GM08714 (cell line): Measurements from ENCODE around the gene FXYD1.
"Not testable (repeated sequence)": the region's sequence is repeated elsewhere in the genome, so short reads cannot be mapped to it uniquely, and the experiment has no call there.

Experiments used
- H3K4me3 ChIP-seq: fragments of 200-500 bp; sonication (Bioruptor generic); 2 replicates; pipeline ENCODE4 v1.5.1; 2014; ENCODE audit warnings: mild to moderate bottlenecking, low read length, inconsistent platforms
- ZNF274 ChIP-seq: IDR thresholded peaks from 2 replicates; pipeline ENCODE4 v1.6.1; 2012; ENCODE audit warnings: mild to moderate bottlenecking, low read depth, low read length

The FXYD1 gene

DNA sequence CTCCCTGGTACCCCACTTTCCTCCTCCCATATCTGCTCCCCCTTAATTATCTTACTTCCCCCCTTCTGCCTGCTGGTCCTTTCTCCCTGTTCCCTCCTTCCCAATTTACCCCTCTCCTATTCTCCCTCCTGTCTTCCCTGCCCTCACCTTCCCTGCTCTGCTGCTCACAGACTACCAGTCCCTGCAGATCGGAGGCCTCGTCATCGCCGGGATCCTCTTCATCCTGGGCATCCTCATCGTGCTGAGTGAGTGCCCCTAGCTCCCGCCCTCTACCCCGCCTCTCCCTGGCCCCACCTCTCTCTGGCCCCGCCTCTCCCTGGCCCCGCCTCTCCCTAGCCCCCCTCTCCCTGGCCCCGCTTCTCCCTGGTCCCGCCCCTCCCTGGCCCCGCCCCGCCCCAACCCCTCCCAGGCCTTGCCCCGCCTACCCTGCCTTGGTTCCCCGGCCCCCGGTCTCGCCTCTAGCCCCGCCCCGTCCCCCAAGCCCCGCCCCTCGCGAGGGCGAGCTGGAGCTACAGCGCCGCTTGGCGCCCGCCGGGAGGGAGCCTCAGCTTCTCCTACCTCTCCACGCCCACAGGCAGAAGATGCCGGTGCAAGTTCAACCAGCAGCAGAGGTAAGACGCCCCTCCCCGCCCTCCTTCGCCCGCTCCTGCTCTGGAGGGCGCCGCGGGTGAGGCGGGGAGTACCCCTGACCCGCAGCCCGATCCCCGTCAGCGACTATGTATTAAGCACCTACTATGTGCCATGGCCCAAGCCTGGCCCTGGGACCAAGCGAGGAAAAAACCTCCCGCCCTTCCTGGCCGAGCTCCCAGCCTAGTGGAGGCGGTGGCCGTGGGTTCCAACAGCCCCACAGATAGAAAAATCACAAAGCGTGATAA, 2.6 kb downstream of the FXYD1 start:
- H3K4me3 ChIP-seq, result no peak overlapping the region; the same call in 1 of the 2 replicates
- no peak for TF ChIP-seq ZNF274

DNA sequence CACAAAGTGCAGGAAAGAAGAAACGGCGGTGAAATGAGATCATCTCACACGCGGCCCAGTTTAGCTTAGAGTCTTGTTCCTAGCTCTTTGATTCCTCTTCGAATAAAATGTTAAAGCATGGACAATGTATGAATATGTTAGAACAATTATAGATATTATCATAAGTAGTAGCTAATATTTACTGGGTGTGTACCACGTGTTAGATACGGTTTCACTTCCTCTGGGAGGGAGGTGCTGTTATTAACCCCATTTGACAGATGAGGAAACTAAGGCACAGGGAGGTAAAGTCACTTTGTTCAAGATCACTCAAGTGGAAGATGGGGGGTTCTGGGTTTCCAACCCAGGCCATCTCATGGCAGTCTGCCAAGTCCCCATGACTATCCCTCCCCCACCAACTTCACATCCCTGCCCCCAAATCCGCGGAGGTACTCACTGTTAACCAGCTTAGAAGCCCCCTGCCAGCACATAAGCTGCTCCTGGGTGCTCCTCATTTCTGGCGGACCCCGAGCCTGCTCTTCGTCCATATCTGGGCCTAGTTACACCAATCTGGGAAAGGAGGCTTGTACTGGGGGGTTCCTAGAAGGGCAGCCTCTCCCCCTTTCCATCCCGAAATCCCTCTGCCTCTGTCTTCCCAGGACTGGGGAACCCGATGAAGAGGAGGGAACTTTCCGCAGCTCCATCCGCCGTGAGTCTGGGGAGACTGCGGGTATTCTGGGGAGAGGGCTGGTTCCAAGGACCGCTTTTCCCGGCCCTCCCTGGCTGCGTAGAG, 3.4 kb downstream of the FXYD1 start:
- H3K4me3 ChIP-seq, result no peak overlapping the region; the same call in 1 of the 2 replicates
- no peak for TF ChIP-seq ZNF274

GRCh38 chr19:35142606-35143230, 4.1 kb downstream of the FXYD1 start:
- H3K4me3 ChIP-seq, result no peak overlapping the region
- no peak for TF ChIP-seq ZNF274

- no peak within 1 kb of the TSS for H3K4me3 ChIP-seq
Observed at GRCh38 chr19:35143231-35143715, 4.6 kb downstream of the FXYD1 start, which contains the start of gene FXYD7. TSS of gene FXYD7 (plus strand) at chr19:35143255. CDS start at chr19:35143334, 79 bp downstream.

DNA sequence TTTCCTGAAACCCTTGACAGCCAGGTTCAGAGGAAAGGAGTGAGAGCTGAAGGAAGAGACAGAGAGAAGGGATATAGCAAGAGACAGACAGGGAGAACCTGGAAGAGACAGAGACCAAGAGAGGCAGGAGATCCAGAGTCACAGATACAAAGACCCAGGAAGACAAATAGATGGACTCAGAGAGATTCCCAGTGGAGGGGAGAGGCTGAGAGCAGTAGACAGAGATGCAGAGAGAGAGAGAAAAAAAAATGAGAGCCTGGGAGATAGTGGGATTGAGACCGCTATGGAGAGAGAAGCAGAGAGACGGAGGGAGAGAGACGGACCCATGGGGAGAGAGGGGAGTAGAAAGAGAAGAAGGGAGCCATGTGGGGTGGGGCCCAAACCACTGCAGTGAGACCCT, 5.2 kb downstream of the FXYD1 start:
- H3K4me3 ChIP-seq, result no peak overlapping the region
- TF ChIP-seq ZNF274, result no peak

More at GRCh38 chr19:35143231-35143715, 4.6 kb downstream of the FXYD1 start, which contains the start of gene FXYD7:
- no peak for TF ChIP-seq ZNF274

DNA sequence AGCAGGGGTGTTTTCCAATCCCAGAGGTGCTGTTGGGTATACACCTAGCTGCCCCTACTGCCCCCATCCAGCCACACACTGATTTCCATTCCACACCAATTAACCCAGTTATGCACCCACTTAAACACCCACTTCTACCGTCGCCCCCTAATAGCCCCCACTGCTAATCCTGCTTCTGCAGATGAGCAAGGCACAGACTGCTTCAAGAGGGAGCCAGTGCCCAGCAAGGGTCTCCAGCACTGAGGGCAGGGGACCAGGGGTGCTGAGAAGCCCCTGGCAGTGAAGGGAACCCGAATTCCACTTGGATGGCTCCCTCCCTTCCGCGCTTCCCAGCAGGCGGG, 5.6 kb downstream of the FXYD1 start:
- H3K4me3 ChIP-seq, result no peak overlapping the region
- no peak for TF ChIP-seq ZNF274

GRCh38 chr19:35144600-35145436, 6.2 kb downstream of the FXYD1 start:
- TF ChIP-seq ZNF274, result no peak
- H3K4me3 ChIP-seq, result no peak overlapping the region

DNA sequence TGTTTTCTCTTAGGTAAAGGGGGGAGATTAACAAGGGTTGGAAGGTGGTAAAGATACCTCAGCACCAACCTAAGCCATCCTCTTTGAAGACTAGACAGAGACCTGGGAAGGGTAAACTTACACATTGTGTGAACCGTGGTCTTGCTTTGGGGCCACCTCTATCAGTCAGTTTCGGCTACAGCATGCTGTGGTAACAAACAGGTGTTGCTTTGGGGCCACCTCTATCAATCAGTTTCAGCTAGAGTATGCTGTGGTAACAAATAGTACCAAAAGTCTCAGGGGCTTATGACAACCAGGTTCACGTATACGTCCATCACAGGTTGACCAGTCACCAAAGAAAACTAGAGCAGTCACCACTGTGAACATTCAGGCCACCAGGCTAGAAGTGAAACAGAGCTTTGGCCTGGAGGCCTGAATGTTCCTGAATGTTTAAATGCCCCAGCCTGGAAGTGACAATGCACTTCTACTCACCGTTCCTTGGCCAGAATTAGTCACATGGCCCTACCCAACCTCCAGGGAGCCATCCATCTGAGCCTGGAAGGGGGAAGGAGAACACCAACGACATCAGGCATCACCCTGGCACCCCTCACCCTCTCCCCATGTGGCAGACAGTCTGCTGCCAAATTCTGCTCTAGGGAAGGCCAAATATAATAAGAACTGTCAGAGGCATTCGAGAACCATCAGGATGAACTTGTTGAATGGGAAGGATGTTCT, 8.3 kb downstream of the FXYD1 start:
- TF ChIP-seq ZNF274, result no peak
- H3K4me3 ChIP-seq, result no peak overlapping the region

- H3K4me3 ChIP-seq, result no peak overlapping the region
- no peak for TF ChIP-seq ZNF274
Observed at GRCh38 chr19:35149463-35149862, 10.8 kb downstream of the FXYD1 start.

GRCh38 chr19:35150445-35150844, 11.8 kb downstream of the FXYD1 start:
- no peak for TF ChIP-seq ZNF274
- no peak overlapping the region for H3K4me3 ChIP-seq

DNA sequence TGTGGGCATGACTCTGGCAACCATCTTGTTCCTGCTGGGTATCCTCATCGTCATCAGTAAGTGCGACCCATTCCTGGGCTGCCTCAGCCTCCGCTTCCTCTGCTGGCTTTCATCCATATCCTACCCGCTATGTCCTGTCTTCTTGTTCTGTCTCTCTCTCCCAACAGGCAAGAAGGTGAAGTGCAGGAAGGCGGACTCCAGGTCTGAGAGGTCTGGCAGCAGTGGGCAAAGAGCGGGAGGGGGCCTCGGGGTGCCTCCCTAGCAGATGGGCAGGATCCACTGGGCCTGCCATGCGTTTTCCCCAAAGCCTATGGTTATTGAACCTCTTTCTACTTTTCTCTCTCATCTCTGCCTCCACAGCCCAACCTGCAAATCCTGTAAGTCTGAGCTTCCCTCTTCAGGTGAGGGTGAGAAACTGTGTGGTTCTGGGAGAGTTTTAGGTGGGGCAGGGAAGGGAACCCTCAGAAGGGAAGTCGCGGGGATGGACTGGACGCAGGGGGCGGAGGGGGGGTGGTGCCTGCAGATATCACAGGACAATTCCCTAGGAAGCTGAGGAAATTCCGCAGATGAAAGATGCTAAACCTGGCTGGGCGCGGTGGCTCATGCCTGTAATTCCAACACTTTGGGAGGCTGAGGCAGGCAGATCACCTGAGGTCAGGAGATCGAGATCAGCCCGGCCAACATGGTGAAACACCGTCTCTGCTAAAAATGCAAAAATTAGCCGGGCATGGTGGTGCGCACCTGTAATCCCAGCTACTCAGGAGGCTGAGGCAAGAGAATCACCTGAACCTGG, 12.8 kb downstream of the FXYD1 start:
- no peak for TF ChIP-seq ZNF274
- no peak overlapping the region for H3K4me3 ChIP-seq

GRCh38 chr19:35153129-35153522, 14.5 kb downstream of the FXYD1 start:
- not testable (repeated sequence) for H3K4me3 ChIP-seq
